ENCODE data around the gene BCL7B. TPM values are rescaled to one million over a fixed set of nuclear protein-coding genes. Genes with fewer than 3 reads are reported as not detected.
"Not testable (repeated sequence)": the region's sequence is repeated elsewhere in the genome, so short reads cannot be mapped to it uniquely, and the experiment has no call there.

BCL7B gene
- 34.8 TPM for total RNA-seq

GRCh38 chr7:73557397-73558257, at the start of gene BCL7B:
Gene BCL7B, minus strand, starts transcription at chr7:73557690. Its CDS starts 112 bp downstream, at chr7:73557578.
- ATAC-seq = peak; percentile 63

DNA sequence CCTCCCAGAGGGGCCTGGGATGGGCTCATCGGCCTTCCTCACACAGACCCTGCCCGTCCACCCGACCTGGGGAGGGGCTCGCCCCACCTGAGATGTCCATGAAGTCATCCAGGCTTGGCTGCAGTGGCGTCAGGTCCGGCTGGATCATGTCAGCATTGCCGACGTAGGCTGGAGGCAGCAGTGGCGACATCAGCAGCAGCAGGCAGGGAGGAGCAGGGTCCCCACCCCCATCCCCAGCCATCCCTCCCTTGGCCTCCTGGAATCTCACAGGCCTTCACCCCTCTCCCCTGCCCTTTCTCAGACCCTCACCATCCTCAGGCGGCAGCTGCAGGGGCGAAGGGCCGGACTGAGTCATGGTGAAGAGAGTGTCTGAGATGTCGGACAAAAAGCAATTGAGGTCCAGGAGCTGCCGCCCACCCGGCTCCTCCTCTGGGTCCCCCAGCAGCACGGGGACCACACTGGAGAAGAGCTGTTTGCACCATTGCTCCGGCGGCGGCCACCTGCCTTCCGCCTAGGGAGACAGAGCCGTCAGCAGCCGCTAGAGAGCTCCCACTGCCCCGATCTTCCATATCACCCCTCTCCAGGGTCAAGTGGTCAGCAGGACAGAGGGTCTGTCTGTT, 48.2 kb upstream of the BCL7B start:
- no peak for ATAC-seq

DNA sequence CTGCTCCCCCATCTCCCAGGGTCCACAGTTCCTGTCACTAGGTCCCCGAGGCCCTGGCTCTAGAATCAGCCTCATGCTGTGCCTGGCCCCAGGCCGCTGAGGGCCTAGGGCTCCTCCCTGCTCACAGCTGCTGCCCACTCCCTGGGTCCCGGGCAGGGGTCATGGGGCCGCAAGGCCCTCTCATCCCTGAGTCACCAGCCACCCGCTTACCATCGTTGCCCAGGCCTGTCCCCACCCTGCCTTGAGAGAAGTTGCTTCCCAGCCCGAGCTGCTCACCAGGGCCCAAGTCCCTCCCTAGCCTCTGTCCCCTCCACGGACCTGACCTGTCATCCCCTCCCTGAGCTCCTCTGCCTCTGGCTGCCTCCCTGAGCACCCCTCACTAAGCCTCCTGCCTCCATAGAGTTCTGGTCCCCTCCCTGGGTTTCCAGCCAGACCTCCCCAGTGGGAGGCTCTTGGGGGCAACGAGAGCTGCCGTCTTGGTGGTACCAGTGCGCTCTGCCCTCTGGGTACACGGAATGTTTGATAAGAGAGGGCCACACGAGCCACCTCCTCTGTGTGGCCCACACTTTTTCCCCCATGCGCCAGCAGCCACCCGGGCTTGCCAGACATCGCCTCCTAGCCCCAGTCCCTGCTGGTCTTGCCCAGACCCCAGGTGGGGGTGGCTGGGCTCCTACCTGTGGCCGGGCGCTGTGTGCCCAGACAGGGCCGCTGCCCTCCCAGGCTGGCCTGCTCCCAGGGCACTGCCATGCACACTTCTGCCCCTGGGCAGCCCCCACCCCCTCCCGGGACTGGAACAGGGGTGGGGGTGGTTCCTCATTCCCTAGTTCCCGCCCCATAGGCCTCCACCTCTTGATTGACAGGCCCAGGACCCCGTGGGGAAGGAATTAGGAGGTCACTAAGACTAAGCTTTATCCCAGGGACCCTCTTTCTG, 45.5 kb upstream of the BCL7B start:
- ATAC-seq = no peak

GRCh38 chr7:73599916-73600315, 42.4 kb upstream of the BCL7B start:
- ATAC-seq = no peak

DNA sequence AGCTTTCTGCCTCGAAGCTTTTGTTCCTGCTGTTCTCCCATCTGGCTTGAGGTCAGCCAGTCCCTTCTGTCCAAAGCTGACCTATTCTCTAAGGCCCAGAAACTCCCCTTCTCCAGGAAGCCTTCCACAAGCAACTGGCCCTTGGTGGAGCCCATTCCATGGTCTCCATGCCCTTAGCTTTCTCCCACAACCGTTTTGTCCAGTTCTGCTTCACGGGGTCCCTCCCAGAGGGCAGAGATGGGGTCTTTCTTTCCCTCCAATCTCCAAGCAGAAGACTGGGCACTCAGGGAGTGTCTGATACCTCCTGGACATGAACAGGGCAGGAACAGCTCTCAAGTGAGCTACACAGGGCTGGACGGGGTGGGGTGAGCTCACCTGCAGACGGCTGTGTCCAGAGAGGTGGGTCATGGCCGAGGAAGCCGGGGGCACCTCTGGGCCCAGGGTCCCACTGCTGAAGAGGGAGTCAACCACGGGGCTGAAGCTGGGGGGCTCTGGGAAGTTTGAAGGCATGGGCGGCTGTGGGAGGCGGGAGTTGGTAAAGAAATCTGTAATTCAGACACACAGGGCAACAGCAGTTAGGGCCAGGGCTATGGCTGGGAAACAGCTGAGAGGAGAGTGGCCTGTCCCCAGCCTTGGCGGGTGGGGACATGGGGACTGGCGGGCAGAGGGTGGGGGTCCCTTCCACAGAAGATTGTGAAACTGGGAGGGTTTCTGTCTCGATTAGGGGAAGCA, 41.8 kb upstream of the BCL7B start:
- no peak for ATAC-seq

DNA sequence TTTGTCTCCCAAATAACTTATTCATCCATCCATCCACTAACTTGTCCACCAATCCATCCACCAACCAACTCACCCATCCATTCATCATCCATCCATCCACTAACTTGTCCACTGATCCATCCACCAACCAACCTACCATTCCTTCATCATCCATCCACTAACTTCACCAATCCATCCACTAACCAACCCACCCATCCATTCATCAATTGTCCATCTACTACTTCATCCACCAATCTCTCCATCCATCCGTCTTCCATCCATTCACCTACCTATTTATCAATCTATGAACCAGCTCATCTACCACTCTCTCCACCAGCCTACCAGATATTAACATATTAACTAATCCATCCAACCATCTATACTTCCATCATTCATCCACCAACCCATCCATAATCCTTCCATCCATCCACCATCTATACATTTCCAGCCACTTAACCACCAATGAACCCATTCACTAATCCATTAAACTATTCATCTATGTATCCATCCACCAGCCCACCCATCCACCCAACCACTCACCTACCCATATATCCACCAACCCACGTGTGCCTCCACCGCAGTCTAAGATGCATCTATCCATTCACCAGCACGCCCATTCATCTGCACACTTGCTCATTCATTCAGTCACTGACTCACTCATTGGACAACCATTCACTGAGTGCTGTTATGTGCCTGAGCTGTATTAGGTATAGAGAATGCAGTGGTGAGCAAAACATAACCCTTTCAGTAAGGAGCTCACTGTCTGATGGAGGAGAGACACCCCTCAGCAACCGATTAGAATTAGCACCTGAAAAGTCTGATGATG, 40.7 kb upstream of the BCL7B start:
- ATAC-seq = no peak

- ATAC-seq = no peak
Measured at GRCh38 chr7:73596191-73597065, 38.9 kb upstream of the BCL7B start.

GRCh38 chr7:73595358-73595757, 37.9 kb upstream of the BCL7B start:
- no peak for ATAC-seq

DNA sequence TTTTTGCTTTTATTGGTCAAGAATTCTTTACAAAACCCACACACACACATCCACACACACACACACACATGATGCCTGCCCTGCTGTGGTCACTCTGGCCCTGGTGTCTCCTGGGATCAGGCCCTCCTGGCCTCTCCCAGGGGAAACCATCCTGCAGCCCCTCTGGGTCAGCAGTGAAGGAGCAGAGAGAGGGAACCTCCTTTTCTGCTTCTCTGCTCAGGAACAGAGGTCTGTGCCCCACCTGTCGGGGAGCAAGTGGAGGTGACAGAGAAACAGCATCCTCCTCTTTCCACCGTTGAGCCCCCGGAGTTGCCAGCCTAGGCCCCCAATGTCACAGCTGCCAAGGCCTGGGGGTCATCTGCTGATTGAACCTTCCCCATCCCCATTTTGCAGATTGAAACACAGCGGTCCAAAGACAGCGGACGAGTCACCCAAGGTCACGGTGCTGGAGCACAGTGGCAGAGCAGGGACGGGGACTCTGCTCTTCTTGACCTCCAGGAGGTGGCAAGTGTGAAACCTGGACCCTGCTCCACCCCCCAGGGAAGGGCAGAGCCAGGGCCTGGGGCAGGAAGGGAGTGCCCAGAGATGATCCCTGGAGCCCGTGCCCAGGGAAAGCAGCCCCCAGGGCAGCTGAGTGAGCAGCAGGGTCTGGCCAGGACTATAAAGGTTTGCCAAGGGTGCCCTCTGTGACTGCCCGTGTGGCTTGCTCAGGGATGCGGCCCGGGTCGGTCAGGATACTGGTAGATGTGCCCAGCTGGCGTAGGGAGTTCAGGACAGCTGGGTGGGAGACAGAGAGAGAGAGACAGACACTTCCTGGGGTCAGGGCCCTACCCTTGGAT, 35.9 kb upstream of the BCL7B start:
- ATAC-seq = no peak

GRCh38 chr7:73586911-73587310, 29.4 kb upstream of the BCL7B start:
- ATAC-seq = no peak

GRCh38 chr7:73585196-73585595, 27.7 kb upstream of the BCL7B start:
- ATAC-seq = no peak

DNA sequence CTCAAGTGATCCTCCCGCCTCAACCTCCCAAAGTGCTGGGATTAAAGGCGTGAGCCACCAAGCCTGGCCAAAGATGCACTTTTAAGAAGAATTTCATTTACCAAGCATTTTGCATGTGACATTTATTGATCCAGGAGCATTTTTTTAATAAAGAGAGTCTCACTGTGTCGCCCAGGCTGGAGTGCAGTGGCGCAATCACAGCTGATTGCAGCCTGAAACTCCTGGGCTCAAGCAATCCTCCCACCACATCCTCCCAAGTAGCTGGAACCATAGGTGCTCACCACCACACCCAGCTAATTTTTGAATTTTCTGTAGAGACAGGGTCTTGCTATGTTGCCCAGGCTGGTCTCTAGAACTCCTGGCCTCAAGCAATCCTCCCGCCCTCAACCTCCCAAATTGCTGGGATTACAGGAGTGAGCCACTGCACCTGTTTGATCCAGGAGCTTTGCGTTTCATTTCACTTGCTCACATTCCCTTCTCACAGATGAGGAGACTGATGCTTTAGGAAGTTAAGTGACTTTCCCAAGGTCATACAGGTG, 25.2 kb upstream of the BCL7B start:
- no peak for ATAC-seq

- ATAC-seq = not testable (repeated sequence)
Measured at GRCh38 chr7:73581006-73581405, 23.5 kb upstream of the BCL7B start.

GRCh38 chr7:73578342-73579128, 21.0 kb upstream of the BCL7B start, which contains the start of gene TBL2:
Gene TBL2, minus strand, starts transcription at chr7:73578579. Its CDS starts 30 bp downstream, at chr7:73578549.
- peak; percentile 99 for ATAC-seq

DNA sequence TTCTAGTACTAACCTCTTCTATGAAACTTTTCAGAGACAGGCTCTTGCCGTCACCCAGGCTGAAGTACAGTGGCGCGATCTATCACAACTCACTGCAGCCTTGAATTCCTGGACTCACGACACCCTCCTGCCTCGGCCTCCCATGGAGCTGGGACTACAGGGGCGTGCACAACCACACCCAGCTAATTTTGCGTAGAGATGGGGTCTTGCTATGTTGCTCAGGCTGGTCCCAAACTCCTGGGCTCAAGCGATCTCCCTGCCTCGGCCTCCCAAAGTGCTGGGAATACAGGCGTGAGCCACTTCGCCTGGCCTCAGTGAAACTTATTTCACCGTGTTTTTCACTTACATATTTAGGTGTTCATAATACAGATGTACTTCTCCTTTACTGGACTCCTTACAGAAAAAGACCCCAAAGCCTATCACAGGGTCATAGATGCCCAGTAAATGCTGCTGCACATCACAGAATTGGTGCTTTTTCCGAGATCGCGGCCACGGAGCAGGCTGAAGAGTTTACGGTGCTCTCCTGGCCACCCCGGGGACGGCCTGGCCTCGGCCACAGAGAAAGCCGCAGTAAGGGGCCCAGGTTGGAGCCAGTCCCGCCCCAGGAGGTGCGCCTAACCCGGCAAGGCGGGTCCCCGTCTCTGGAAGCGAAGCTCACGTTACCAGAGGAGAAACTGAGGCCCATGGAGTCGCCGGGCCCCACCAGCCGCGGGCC, 20.3 kb upstream of the BCL7B start:
- peak; percentile 13 for ATAC-seq

DNA sequence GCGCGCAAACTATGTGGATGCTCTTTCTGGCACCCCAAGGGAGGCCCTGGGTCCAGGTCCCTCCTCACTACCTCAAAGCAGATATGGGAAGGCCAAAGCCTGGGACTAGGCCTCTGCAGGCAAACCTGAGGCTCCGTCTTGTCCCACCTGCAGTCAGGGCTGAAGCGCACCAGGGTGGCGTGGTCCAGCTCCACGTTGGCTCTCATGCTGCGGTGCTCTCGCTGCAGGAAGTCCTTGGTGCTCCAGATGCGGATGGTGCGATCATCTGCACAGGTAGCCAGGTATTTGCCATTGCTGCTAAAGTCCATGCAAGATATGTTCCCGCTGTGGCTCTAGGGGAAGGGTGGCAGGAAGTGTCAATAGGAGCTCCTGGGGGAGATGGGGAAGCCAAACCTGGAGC, 16.3 kb upstream of the BCL7B start:
- ATAC-seq = no peak

DNA sequence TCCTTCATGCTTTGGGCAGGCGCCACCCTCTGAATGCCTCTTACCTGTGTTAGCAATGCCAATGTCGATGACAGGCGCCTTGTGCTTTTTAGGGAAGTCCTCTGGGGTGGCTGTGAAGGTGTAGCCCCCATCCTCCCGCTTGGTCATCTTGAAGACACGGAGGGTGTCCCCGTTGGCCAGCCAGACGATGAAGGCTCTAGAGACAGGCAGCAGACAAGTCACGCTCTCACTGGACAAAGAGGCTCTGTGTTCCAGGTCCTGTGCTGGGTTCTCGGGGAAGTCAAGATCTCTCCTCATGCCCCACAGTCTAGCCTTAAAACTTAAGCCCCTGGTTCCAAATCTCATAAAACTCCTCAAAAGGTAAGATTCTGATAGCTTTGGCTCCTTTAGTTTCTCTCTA, 15.8 kb upstream of the BCL7B start:
- ATAC-seq = no peak
